ENCODE measurements around the gene TMEM126A.

GRCh38 chr11:85658180-85658579, 10.4 kb downstream of the TMEM126A start:
- TF ChIP-seq POLR2A (IDR thresholded peaks at IDR 0.05; ENCODE audit: low read length) (no peak), GATA1 (IDR thresholded peaks at IDR 0.05; ENCODE audit: low read depth, low read length) (no peak)

Measured in erythroblast (primary cell).